IPS-18c (cell line): Measurements from ENCODE around the gene GALNT13.

ENCODE experiments used
- H3K4me3 ChIP-seq: 2 replicates; pipeline ENCODE4 v1.7.0; 2013; ENCODE audit warnings: low read depth, mild to moderate bottlenecking, low read length, moderate library complexity; ENCODE audit not compliant: insufficient read depth
- H3K9me3 ChIP-seq: one replicate; pipeline ENCODE4 v1.6.1; 2013; ENCODE audit warnings: mild to moderate bottlenecking, low read length, moderate library complexity; ENCODE audit not compliant: control insufficient read depth, insufficient read depth

The GALNT13 gene

DNA sequence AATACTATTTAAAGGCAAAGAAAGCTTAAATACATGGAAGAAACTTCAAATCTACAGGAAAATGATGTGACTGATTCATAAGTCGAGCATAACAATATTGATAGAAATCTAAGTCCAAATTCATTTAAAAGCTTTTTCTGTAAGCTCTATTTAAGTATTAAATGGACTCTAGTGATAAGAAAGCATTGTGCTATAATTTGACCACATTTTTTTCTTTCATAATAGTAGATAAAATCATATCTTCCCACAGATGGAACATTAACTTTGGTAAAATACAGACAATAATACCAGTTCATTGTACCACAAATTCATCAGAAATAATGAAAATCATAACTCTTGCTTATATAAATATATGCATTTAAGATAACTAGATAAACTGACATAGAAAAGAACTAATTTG, 366.5 kb downstream of the GALNT13 start:
- H3K9me3 ChIP-seq = no peaks in the 10 kb centered on the region
- no peak overlapping the region for H3K4me3 ChIP-seq

DNA sequence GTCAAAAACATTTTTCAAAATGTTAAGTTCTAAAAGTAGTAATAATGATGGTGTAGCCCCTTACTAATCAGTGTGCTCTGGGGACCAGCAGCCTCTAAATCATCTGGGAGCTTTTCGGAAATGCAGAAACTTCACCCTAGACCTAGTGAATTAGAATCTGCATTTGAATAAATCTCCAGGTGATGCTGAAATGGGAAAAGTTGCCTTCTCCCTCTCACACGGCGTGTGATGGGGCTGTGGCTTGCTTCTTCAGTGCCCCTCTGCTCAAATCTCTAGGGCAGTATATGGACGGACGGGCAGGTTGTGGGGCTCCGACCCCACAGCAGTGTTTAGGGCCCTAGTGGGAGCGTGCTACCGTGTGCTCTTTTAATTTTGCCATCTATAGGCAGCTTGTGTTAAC, 368.6 kb downstream of the GALNT13 start:
- Histone ChIP-seq H3K9me3 (no peaks in the 10 kb centered on the region), H3K4me3 (no peak overlapping the region)

DNA sequence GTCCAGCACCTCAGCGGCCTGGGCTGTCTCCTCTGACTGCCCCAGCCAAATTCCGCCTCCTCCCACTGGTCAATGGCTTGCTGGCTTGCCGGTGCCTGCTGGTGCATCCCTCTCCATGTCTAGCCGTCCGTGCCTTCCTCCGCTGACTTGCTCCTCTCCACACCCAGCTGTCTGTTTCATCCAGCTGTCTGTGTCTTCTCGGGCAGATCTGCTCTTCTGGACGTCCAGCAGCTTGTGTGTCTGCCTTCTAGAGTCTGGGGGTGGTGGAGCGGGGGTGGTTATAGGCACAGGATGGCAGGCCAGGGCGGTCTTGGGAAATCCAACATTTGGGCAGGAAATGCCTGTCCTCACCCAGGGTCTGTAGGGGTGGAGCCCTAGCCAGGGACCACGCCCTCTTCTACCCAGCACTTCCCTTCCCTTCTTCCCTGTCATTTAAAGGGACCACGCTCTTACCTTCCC, 369.2 kb downstream of the GALNT13 start:
- H3K9me3 ChIP-seq = no peaks in the 10 kb centered on the region
- no peak overlapping the region for H3K4me3 ChIP-seq

DNA sequence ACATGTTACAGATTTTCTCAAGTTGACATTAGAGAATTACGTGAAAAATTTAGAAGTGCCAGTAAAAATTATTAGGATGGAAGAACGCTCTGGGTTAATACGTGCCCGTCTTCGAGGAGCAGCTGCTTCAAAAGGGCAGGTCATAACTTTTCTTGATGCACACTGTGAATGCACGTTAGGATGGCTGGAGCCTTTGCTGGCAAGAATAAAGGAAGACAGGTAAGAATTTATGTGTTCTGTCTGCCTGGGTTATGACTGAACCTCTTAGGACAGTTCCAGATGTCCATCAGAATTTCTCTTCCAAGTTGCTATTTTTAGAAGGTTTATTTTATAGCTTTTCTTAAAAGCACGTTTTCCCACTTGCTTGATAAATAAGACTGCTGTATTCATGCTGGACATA, 371.0 kb downstream of the GALNT13 start:
- Histone ChIP-seq H3K4me3 (no peak overlapping the region), H3K9me3 (no peaks in the 10 kb centered on the region)

DNA sequence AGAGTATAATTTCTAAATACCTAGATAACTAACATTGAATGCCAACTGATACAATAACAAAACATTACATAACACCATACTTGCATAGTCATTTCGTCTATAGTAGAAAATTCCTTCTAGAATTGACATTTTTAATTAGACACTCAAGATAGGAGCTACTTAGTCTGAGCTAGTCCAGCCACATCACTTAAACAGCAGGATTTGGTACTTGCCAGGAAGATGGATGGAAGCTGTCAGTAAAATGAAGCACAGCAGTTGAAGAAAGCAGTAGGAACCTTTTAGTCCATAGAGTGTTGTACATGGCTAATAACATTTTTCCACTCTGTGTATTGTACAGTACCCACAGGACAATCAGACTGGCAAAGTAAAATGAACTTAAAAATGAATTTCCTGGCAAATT, 372.0 kb downstream of the GALNT13 start:
- no peak overlapping the region for H3K4me3 ChIP-seq
- H3K9me3 ChIP-seq = no peaks in the 10 kb centered on the region

DNA sequence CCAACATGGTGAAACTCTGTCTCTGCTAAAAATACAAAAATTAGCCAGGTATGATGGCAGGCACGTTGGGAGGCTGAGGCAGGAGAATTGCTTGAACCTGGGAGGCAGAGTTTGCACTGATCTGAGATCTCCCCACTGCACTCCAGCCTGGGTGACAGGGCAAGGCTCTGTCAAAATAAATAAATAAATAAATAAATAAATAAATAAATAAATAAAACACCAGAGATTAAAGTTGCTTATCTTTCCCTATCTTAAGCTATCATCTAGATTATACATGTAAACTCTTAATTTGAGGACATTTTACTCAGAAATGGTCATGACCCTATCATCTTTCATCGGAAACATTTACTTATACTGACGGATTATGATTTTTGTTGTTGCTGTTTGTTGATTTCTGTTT, 373.2 kb downstream of the GALNT13 start:
- Histone ChIP-seq H3K4me3 (no peak overlapping the region), H3K9me3 (no peaks in the 10 kb centered on the region)

DNA sequence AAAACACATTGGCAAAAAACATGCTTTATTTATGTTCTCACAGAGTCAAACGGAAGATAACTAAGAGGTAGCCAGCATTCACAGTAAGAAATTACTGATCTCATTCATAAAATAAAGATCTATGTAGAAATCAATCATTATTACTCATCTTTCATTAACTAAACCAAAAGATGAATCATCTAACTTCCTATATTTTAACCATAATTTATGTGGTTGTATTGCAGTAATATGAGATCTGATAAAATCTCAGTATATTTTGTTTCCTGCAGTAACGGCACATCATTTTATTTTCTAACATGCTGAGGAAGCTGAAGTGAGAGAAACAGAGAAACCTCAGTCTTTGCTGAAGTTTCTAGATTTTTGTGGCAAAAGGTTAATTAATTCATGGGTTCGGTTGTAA, 375.8 kb downstream of the GALNT13 start:
- Histone ChIP-seq H3K4me3 (no peak overlapping the region), H3K9me3 (no peaks in the 10 kb centered on the region)

DNA sequence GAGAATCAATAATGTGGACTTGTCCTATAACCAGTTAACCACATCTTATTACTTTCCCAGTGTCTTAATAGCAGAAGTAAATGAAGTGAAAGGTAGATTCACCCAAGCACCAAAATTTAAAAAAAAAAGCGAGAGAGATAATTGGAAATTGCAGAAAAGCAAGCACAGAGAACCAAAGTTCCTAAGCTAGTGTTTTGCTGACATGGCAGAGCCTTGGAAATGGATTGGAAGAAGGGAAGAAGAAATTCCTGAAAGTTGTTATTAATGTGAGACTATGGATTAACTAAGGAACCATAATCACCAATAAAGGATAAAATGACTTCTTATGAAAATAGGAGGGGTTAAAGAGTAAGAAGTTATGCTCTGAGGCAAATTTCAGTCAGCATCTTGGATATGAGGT, 384.4 kb downstream of the GALNT13 start:
- H3K4me3 ChIP-seq = no peak overlapping the region
- H3K9me3 ChIP-seq = no peaks in the 10 kb centered on the region

DNA sequence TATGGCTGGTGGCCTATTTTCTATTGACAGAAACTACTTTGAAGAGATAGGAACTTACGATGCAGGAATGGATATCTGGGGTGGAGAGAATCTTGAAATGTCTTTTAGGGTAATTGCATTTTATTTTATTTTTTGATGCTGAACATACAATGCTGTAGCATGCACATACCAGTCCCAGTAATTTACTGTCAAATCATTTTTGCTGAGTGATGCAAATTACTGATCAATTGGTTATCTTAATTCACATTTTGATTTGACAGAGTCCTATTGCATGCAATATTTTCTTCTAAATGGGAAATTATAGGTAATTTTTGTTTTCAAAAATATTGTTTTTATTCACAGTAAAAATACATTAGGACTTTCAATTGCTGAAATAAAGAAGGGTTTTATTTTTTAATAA, 387.3 kb downstream of the GALNT13 start:
- H3K9me3 ChIP-seq = no peaks in the 10 kb centered on the region

DNA sequence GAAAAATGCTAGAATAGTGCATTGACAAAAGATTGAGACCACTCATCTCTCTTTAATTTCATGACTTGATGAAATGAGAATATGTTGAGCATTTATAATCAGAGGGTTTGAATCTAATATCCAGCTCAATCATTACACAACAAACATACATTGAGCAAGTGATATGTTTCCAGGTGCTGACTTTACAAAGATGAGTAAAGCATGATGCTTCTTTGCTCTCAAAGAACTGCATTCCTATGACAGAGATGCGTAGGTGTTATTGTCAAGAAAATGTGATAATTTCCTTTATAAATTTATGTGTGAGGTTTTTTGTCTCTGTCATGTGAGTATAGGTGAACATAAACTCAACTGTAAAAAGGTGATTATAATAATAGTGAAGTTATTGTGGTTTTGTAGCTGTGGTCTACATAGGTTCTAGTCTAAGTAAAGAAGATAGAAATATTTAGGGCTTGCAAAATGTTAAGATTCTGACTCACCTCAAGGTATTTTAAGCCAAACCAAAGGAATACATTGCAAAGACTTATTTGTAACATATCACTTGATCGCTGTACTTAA, 389.8 kb downstream of the GALNT13 start:
- no peaks in the 10 kb centered on the region for H3K9me3 ChIP-seq
- H3K4me3 ChIP-seq = no peak overlapping the region

More for the DNA sequence above, 387.3 kb downstream of the GALNT13 start:
- no peak overlapping the region for H3K4me3 ChIP-seq

DNA sequence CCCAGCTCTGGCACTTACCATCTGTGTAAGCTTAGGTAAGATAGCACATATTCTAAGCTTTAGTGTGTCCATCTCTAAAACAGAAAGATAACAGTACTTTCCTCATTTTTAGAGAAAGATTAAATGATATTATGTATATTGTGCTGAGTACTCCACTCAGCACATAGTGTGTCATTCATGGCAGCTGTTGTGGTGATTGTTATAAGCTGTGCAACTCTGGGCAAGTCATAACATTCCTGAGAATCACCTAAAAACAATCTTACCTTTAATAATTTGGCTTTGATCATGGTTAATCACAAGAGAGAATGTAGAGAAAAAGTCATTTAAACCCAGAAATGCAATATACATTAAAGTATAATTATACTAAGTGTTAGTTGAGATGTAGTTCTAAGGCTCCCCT, 391.5 kb downstream of the GALNT13 start:
- H3K4me3 ChIP-seq = no peak overlapping the region
- H3K9me3 ChIP-seq = no peaks in the 10 kb centered on the region

DNA sequence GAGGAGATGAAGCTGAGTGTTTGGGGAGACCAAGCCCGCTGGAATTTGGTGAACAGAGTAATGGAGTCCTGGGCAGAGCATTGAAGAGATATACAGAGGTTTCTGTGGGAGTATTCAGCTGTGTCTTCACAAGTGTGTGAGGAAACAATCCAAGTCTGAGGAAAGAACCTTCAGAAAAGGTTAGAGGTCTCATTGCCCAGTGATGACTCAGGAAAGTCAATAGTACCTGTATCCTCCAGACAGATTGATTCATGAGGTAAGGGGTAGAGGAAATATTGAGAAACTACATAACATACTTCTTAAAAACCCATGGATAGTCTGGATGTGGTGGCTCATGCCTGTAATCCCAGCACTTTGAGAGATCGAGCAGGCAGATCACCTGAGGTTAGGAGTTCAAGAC, 392.3 kb downstream of the GALNT13 start:
- no peak overlapping the region for H3K4me3 ChIP-seq
- no peaks in the 10 kb centered on the region for H3K9me3 ChIP-seq

DNA sequence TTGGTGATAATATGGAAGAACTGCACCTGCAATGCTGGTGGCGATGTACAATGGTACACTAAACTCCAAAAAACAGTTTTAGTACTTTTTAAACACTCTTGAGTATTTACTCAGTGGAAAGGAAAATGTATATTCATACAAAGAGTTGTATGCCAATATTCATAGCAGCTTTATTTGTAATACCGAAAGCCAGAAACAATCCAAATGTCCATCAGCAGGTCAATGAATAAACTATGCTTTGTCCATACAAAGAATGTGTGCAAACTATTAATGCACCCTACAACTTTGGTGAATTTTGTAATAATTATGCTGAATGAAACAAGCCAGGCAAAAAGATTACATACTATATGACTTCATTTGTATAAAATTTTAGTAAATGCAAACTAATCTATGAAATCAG, 396.3 kb downstream of the GALNT13 start:
- H3K4me3 ChIP-seq = no peak overlapping the region

DNA sequence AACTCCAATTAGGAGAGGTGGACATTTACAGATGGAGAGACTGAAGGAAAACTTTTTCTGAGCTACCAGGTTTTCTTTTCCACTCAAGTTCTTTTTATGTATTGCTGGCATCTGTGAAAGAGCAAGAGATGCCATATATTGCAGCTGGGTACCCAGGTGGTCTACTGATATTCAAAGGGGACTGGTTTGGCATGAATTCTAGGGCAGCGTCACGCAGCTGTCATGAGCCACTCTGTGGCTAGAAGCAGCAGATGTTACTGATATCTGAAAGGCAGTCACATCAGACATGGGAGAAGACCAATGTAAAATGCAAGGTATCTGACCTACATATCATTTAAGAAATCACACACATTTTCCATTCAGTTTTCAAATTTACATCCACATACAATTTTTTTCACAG, 408.8 kb downstream of the GALNT13 start:
- no peak overlapping the region for H3K4me3 ChIP-seq
- peaks cover 2% of the 10 kb centered on the region for H3K9me3 ChIP-seq

More for the DNA sequence above, 396.3 kb downstream of the GALNT13 start:
- H3K9me3 ChIP-seq = no peaks in the 10 kb centered on the region

DNA sequence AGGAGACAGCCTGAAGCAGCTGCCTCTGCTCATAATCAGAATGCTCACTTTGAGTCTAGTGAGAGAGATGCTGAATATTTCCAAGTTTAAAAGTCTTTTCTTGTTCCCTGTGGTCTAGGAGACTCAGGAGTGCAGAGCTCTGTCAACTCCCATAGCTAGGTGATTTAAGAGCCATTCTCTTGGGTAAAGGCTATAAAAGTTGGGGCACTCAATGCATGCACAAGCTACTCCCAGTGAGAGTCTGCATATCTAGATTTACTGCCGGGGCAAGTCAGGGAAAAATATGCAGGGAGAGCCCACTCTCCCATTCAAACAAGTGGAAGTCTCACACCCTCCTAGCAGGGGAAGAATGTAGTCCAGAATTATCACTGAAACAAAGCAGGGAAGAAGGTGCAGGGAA, 418.1 kb downstream of the GALNT13 start:
- Histone ChIP-seq H3K4me3 (no peak overlapping the region), H3K9me3 (peaks cover 2% of the 10 kb centered on the region)

DNA sequence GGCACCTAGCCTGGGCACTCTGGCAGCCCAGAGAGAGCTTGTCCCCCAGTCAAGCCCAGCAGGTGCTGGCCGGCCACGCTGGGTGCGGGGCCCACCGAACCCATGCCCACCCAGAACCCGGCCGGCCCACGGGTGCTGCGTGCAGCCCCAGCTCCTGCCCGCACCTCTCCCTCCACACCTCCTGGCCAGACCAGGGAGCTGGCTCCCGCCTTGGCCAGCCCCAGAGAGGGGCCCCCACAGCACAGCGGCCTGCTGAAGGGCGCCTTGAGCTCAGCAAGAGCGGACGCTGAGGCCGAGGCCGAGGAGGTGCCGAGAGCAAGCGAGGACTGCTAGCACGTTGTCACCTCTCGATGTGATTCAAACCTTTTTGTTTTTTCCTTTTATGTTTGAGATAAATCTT, 419.8 kb downstream of the GALNT13 start:
- H3K9me3 ChIP-seq = peaks cover 2% of the 10 kb centered on the region
- no peak overlapping the region for H3K4me3 ChIP-seq

DNA sequence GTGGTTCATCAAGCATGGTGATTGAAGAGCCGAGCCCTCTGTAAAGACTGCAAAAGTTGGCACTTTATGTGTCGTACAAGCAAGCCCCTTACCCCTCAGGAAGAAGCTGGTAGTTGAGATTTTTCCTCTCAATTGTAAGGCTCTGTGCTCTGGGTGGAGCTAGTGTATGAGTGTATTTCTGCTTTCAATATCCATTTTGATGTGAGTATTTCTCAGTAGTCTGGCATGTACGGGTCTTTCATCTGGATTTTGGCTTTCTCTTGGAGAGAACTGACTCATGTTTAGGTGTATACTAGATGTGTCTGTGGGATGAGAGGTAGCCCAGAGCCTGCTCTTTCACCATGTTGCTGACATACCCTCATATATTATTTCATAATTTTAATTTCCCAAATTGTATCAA, 420.2 kb downstream of the GALNT13 start:
- no peak overlapping the region for H3K4me3 ChIP-seq
- peaks cover 2% of the 10 kb centered on the region for H3K9me3 ChIP-seq

DNA sequence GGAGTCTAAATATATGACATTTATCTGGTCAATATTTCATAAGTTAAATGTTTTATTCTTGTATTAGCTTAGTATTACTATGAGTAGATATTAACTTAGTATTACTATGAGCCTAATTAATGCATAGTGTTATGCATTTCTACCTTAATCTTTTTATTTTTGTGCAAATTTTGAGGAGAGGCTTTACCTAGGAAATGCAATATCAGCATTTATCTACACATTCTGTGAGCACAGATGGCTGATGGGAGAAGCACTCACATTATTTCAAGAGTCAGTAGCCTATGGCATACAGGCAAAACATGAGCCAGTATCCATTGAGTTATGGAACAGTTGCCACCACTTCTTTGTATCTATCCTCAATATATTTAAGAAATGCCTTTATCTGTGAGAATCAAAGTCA, 422.1 kb downstream of the GALNT13 start:
- no peak overlapping the region for H3K4me3 ChIP-seq
- H3K9me3 ChIP-seq = peaks cover 2% of the 10 kb centered on the region

DNA sequence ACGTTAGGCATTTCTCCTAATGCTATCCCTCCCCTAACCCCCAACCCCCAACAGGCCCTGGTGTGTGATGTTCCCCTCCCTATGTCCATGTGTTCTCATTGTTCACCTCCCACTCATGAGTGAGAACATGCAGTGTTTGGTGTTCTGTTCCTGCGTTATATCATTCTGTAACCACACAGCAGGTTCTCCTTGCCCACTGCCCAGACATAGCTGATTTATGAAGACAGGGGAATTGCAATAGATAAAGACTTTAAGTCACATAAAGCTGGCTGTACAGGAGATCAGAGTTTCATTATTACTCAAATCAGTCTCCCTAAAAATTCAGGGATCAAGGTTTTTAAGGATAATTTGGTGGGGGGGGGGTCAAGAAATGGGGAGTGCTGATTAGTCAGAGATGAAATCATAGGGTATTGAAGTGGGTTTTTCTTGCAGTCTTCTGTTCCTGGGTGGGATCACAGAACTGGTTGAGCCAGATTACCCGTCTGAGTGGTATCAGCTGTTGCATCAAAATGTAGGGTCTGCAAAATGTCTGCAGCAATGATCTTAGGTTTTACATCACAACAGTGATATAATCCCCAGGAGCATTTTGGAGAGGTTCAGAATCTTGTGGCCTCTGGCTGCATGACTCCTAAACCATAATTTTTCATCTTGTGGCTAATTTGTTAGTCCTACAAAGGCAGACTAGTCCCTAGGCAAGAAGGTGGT, 434.7 kb downstream of the GALNT13 start:
- Histone ChIP-seq H3K9me3 (no peaks in the 10 kb centered on the region), H3K4me3 (no peak overlapping the region)
